ENCODE results near the gene FER. TPM values are rescaled to one million over a fixed set of nuclear protein-coding genes. Genes with fewer than 3 reads are reported as not detected.
"Not testable (repeated sequence)": the region's sequence is repeated elsewhere in the genome, so short reads cannot be mapped to it uniquely, and the experiment has no call there.

The FER gene
- total RNA-seq, 2 donors from 2014 or later: 10.8 to 15.7 TPM

DNA sequence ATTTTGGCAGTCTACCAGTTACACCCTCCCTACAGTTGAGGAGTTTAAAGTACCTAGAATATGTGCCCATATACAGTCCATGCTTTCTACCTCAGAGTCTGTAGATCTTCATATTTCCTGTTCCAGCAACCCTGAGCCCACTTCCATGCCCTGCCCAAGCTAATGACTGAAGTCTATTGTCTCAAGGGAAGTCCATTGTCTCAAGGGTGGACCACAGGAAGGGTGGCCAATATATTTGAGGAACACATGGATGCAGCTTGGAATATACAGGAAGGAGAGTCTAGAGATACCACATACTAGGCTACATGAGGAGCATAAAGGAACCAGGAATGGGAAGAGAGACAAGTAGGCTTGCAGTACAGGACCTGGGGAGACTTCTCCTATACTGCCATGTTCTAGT lies 274.4 kb downstream of the FER start:
- Histone ChIP-seq H3K9me3 (no peaks in the 10 kb centered on the region), H3K27ac (no peak overlapping the region), H3K27me3 (no peaks in the 10 kb centered on the region), H3K36me3 (no peaks in the 10 kb centered on the region), H3K9ac (ENCODE audit: low read depth in 2 of 2, low read length in 2 of 2) (no peak overlapping the region), H3K4me1 (no peaks in the 10 kb centered on the region), H3K4me3 (no peak overlapping the region)
- DNase-seq: no peak
- TF ChIP-seq, protein P1, sequence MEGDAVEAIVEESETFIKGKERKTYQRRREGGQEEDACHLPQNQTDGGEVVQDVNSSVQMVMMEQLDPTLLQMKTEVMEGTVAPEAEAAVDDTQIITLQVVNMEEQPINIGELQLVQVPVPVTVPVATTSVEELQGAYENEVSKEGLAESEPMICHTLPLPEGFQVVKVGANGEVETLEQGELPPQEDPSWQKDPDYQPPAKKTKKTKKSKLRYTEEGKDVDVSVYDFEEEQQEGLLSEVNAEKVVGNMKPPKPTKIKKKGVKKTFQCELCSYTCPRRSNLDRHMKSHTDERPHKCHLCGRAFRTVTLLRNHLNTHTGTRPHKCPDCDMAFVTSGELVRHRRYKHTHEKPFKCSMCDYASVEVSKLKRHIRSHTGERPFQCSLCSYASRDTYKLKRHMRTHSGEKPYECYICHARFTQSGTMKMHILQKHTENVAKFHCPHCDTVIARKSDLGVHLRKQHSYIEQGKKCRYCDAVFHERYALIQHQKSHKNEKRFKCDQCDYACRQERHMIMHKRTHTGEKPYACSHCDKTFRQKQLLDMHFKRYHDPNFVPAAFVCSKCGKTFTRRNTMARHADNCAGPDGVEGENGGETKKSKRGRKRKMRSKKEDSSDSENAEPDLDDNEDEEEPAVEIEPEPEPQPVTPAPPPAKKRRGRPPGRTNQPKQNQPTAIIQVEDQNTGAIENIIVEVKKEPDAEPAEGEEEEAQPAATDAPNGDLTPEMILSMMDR (IDR thresholded peaks at IDR 0.05): no peak
- intact Hi-C loops (cut with DNase I): no loop called here

DNA sequence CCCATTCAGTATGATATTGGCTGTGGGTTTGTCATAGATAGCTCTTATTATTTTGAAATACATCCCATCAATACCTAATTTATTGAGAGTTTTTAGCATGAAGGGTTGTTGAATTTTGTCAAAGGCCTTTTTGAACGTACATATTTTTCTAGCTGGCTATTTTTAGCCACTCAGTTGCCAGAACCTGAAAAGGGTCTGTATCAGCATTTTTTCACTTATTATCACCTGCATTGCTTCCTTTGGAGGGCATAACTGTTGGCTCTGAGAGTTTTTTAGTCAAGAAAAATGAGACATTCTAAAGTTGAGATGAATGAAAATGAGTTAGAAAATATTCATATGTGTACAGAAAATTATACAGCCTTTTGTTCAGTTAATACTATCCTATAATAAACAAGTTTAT lies 278.0 kb downstream of the FER start:
- H3K9me3 ChIP-seq; H3K9ac ChIP-seq (ENCODE audit: low read depth in 2 of 2, low read length in 2 of 2); H3K36me3 ChIP-seq; H3K27ac ChIP-seq; H3K4me3 ChIP-seq; DNase-seq; H3K27me3 ChIP-seq; H3K4me1 ChIP-seq; intact Hi-C loops (cut with DNase I): not testable (repeated sequence)

DNA sequence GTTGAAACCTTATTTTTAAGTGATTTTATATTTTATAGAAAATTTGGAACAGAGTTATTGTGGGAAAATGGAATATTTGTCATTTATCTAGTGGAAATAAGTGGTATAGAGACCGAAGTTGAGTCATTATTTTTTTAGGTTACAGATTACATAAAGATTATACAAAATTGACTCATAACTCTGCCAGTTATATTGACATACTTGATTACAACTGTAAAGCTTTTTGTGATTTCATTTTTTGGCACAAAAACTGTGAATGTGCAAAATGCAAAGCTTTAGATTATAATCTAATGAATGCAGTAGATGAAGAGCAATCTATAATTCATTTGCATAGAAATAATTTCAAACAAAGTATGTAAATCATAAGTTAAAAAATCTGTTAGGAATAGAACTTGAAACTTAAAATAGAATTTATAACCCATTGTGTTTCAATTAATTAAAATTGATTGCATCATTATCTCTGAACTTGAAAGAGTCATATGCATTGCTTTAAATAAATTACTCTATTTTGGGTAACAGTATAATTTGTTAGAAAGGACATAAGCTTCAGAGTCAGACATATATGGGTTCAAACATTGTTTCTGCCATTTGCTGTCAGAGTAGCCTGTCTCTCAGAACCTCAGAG lies 280.4 kb downstream of the FER start:
- TF ChIP-seq, protein P1 (IDR thresholded peaks at IDR 0.05): no peak
- intact Hi-C loops (cut with DNase I): no loop called here

DNA sequence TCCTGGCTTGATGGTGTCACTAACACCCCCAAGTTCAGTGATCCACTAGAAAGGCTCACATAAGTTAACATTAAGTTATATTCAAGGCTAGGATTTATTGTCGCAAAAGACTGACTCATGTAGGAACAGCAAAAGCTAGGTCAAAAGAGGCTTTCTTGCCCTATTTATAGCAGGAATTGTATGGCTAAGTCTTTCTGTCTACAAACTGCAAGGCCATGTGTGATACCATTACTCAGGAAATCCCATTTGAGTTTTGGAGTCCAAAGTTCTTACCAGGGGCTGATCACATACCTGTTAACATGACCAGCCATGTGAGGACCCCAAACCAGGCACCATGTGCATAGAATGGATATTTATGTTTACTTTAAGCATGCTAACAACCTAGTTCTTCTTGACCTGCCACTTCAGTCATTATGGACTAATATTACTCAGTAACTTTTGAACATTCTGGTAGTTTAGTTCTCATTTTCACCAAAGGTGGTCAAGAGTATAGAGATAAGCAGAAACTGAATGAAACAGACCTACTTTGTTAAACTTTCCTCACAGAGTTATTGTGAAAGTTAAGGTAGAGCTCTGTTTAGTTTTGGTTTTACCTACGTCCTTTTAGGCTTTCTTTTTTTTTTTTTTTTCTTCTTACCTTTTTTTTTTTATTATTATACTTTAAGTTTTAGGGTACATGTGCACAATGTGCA lies 281.1 kb downstream of the FER start:
- no peaks in the 10 kb centered on the region for H3K27me3 ChIP-seq
- no peak overlapping the region for H3K9ac ChIP-seq (ENCODE audit: low read depth in 2 of 2, low read length in 2 of 2)
- H3K4me3 ChIP-seq: no peak overlapping the region
- intact Hi-C loops (cut with DNase I): no loop called here
- no peak for DNase-seq
- TF ChIP-seq, protein P1 (IDR thresholded peaks at IDR 0.05): no peak
- no peaks in the 10 kb centered on the region for H3K36me3 ChIP-seq
- no peaks in the 10 kb centered on the region for H3K9me3 ChIP-seq
- no peak overlapping the region for H3K27ac ChIP-seq
- H3K4me1 ChIP-seq: no peaks in the 10 kb centered on the region

More for the DNA sequence above, 280.4 kb downstream of the FER start:
- H3K9me3 ChIP-seq: no peaks in the 10 kb centered on the region
- H3K36me3 ChIP-seq: no peaks in the 10 kb centered on the region
- no peaks in the 10 kb centered on the region for H3K4me1 ChIP-seq
- no peaks in the 10 kb centered on the region for H3K27me3 ChIP-seq
- no peak overlapping the region for H3K9ac ChIP-seq (ENCODE audit: low read depth in 2 of 2, low read length in 2 of 2)
- no peak for DNase-seq
- no peak overlapping the region for H3K4me3 ChIP-seq
- H3K27ac ChIP-seq: no peak overlapping the region

DNA sequence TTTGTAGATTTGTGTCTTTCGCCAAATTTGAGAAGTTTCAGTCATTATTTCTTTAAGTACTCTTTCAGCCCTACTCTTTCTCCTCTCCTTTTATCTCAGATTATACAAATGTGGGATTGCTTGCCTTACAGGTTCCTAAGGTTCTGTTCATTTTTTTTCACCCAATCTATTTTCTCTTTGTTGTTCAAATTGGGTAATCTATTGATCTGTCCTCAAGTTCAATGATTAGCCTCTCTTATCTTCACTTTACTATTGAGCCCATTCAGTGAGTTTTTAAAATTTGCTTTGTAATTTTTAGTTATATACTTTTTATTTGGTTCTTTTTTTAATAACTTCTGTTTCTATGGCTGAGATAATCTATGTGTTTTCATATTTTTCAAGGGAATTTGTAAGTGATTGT lies 282.1 kb downstream of the FER start:
- Histone ChIP-seq H3K36me3 (no peaks in the 10 kb centered on the region), H3K27me3 (no peaks in the 10 kb centered on the region), H3K9me3 (no peaks in the 10 kb centered on the region), H3K9ac (ENCODE audit: low read depth in 2 of 2, low read length in 2 of 2) (no peak overlapping the region), H3K4me3 (no peak overlapping the region), H3K27ac (no peak overlapping the region), H3K4me1 (no peaks in the 10 kb centered on the region)
- DNase-seq: no peak
- intact Hi-C loops (cut with DNase I): no loop called here
- TF ChIP-seq, protein P1 (IDR thresholded peaks at IDR 0.05): no peak

Measured in colonic mucosa (tissue), 4 donors.